SH-SY5Y (cell line): ENCODE data around the gene NDFIP2.

Experiments used
- GATA2 ChIP-seq: IDR thresholded peaks from 2 replicates; pipeline ENCODE4 v1.6.1; 2011; ENCODE audit warnings: mild to moderate bottlenecking, low read depth, low read length
- GATA3 ChIP-seq: IDR thresholded peaks from 2 replicates; pipeline ENCODE4 v1.6.1; 2011; ENCODE audit warnings: low read depth, mild to moderate bottlenecking, low read length, moderate library complexity

DNA sequence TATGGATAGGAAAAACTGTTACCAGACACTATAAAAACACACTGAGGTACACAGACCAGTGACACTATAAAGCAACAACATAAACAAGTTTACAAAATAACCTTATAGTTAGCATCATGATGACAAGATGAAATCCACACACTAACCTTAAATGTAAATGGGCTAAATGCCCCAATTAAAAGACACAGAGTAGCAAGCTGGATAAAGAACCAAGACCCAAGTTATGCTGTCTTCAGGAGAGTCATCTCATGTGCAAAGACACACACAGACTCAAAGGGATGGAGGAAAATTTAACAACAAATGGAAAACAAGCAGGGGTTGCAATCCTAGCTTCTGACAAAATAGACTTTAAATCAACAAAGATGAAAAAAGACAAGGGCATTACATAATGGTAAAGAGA is 81.6 kb downstream of the NDFIP2 start:
- TF ChIP-seq GATA2 (no peak), GATA3 (no peak)
